Measurements from ENCODE around the gene CCDC136.

The CCDC136 gene

GRCh38 chr7:128777156-128778123, 14.3 kb upstream of the CCDC136 start:
- no peak for DNase-seq

- DNase-seq = no peak
These were observed 12.8 kb upstream of the CCDC136 start for GRCh38 chr7:128778946-128779345.

- DNase-seq = no peak
These were observed 10.6 kb upstream of the CCDC136 start for GRCh38 chr7:128781126-128781525.

GRCh38 chr7:128781851-128782250, 9.9 kb upstream of the CCDC136 start:
- DNase-seq = no peak

- DNase-seq = peak in 29 of 51 donors; percentile 4 to 65 (median 35)
These were observed 8.5 kb upstream of the CCDC136 start for GRCh38 chr7:128783143-128783861.

GRCh38 chr7:128785738-128786137, 6.0 kb upstream of the CCDC136 start:
- DNase-seq = no peak

GRCh38 chr7:128788446-128789412, 3.0 kb upstream of the CCDC136 start:
- DNase-seq = no peak

GRCh38 chr7:128790315-128791041, 1.3 kb upstream of the CCDC136 start:
- peak in 3 of 51 donors; percentile 9 to 28 (median 15) for DNase-seq

- peak in 2 of 51 donors; percentile 5 to 36 for DNase-seq
These were observed 182 bp downstream of the CCDC136 start for GRCh38 chr7:128791972-128792327.

- peak in 15 of 51 donors; percentile 4 to 44 (median 19) for DNase-seq
These were observed 858 bp downstream of the CCDC136 start for GRCh38 chr7:128792471-128793180.

- no peak for DNase-seq
These were observed 1.4 kb downstream of the CCDC136 start for GRCh38 chr7:128793181-128793547.

GRCh38 chr7:128794020-128794419, 2.3 kb downstream of the CCDC136 start:
- peak in 1 of 51 donors; percentile 15 for DNase-seq

GRCh38 chr7:128794436-128794835, 2.7 kb downstream of the CCDC136 start:
- no peak for DNase-seq

GRCh38 chr7:128795129-128795528, 3.4 kb downstream of the CCDC136 start:
- no peak for DNase-seq

GRCh38 chr7:128796327-128796726, 4.6 kb downstream of the CCDC136 start:
- DNase-seq = no peak

- no peak for DNase-seq
These were observed 7.7 kb downstream of the CCDC136 start for GRCh38 chr7:128799451-128799850.

- DNase-seq = no peak
These were observed 8.8 kb downstream of the CCDC136 start for GRCh38 chr7:128800567-128800966.

- no peak for DNase-seq
These were observed 9.2 kb downstream of the CCDC136 start for GRCh38 chr7:128801003-128801402.

- no peak for DNase-seq
These were observed 10.1 kb downstream of the CCDC136 start for GRCh38 chr7:128801667-128802418.
